ENCODE data around the gene NDUFS6. TPM values are rescaled to one million over a fixed set of nuclear protein-coding genes. Genes with fewer than 3 reads are reported as not detected.

NDUFS6 gene
- polyA plus RNA-seq, 1 donor from 2014 or later: 72.0 TPM

- Histone ChIP-seq H3K27me3 (ENCODE audit: insufficient read depth, low read depth, low read length) (no peaks in the 10 kb centered on the region), H3K9me3 (ENCODE audit: low read length) (no peaks in the 10 kb centered on the region), H3K4me3 (ENCODE audit: low read length) (no peak overlapping the region), H3K9me2 (ENCODE audit: insufficient read depth, low read length) (no peaks in the 10 kb centered on the region), H3K79me2 (replicated peaks; ENCODE audit: insufficient read depth, low read length) (no peaks in the 10 kb centered on the region), H3K27ac (ENCODE audit: low read length) (no peak overlapping the region), H3F3A (ENCODE audit: insufficient read depth, low read length, poor library complexity, severe bottlenecking) (no peaks in the 10 kb centered on the region), H2AFZ (ENCODE audit: low read depth, low read length) (no peak overlapping the region), H3K4me2 (ENCODE audit: low read length) (no peak overlapping the region), H4K20me1 (ENCODE audit: insufficient read depth) (no peaks in the 10 kb centered on the region), H3K36me3 (ENCODE audit: insufficient read depth, low read length) (no peaks in the 10 kb centered on the region), H3K9ac (ENCODE audit: low read length) (no peak overlapping the region)
- TF ChIP-seq REST (IDR thresholded peaks at IDR 0.05; ENCODE audit: borderline replicate concordance): no peak
- no peak for TF ChIP-seq CTCF (IDR thresholded peaks at IDR 0.05; ENCODE audit: poor library complexity, severe bottlenecking)
- TF ChIP-seq MXI1 (conservative IDR thresholded peaks at IDR 0.05; ENCODE audit: poor library complexity, severe bottlenecking): no peak
- no peak for TF ChIP-seq TAF1 (IDR thresholded peaks at IDR 0.05; ENCODE audit: low read depth)
- no peak for TF ChIP-seq SMC3 (conservative IDR thresholded peaks at IDR 0.05; ENCODE audit: poor library complexity)
Observed at GRCh38 chr5:1769752-1770442, 31.3 kb upstream of the NDUFS6 start.

GRCh38 chr5:1770443-1770802 is 30.8 kb upstream of the NDUFS6 start:
- no peaks in the 10 kb centered on the region for H3K9me2 ChIP-seq (ENCODE audit: insufficient read depth, low read length)
- H2AFZ ChIP-seq (ENCODE audit: low read depth, low read length): no peak overlapping the region
- TF ChIP-seq REST (IDR thresholded peaks at IDR 0.05; ENCODE audit: borderline replicate concordance) (no peak), EP300 (conservative IDR thresholded peaks at IDR 0.05; ENCODE audit: poor library complexity, severe bottlenecking) (no peak), EZH2 (IDR thresholded peaks at IDR 0.05; ENCODE audit: borderline replicate concordance, insufficient read depth, low read length, poor library complexity, severe bottlenecking) (no peak), TAF1 (IDR thresholded peaks at IDR 0.05; ENCODE audit: low read depth) (no peak)

More at GRCh38 chr5:1770443-1770802, 30.8 kb upstream of the NDUFS6 start:
- Histone ChIP-seq H3K27me3 (ENCODE audit: insufficient read depth, low read depth, low read length) (no peaks in the 10 kb centered on the region), H3K4me3 (ENCODE audit: low read length) (no peak overlapping the region), H3K36me3 (ENCODE audit: insufficient read depth, low read length) (no peaks in the 10 kb centered on the region), H4K20me1 (ENCODE audit: insufficient read depth) (no peaks in the 10 kb centered on the region), H3K9me3 (ENCODE audit: low read length) (no peaks in the 10 kb centered on the region), H3K4me2 (ENCODE audit: low read length) (no peak overlapping the region), H3K79me2 (replicated peaks; ENCODE audit: insufficient read depth, low read length) (no peaks in the 10 kb centered on the region), H3K9ac (ENCODE audit: low read length) (no peak overlapping the region), H3K27ac (ENCODE audit: low read length) (no peak overlapping the region), H3F3A (ENCODE audit: insufficient read depth, low read length, poor library complexity, severe bottlenecking) (no peaks in the 10 kb centered on the region)

Measured in neural cell (in vitro differentiated cells).